ENCODE results near the gene PLG. TPM values are rescaled to one million over a fixed set of nuclear protein-coding genes. Genes with fewer than 3 reads are reported as not detected.
"Not testable (repeated sequence)": the region's sequence is repeated elsewhere in the genome, so short reads cannot be mapped to it uniquely, and the experiment has no call there.

The PLG gene
- polyA plus RNA-seq, 2 of the 4 experiments (the other 2 are of a cell fraction), result not detected

- FAIRE-seq, result no peak
- DNase-seq (ENCODE audit: low read depth in 1 of 2, low spot score in 1 of 2), result no peak
- 55% methylated on average over 4 of the region's 4 CpGs for WGBS (ENCODE audit: missing lambda C conversion rate)
- CTCF ChIA-PET, result no interaction called here
- TF ChIP-seq MYC (IDR thresholded peaks at IDR 0.05; ENCODE audit: borderline replicate concordance, low read length) (no peak), CBX2 (IDR thresholded peaks at IDR 0.05; ENCODE audit: borderline replicate concordance, low read depth) (no peak), ZNF302 (CRISPR knock-in tag; IDR thresholded peaks at IDR 0.05) (no peak), RFX5 (IDR thresholded peaks at IDR 0.05) (no peak), TFCP2L1 (CRISPR knock-in tag; IDR thresholded peaks at IDR 0.05) (no peak), HES2 (IDR thresholded peaks at IDR 0.05) (no peak)
- POLR2A ChIA-PET, result no interaction called here
- no peaks in the 10 kb centered on the region for H3K9me3 ChIP-seq
- no peak overlapping the region for H3K4me3 ChIP-seq
- H3K4me2 ChIP-seq, result no peak overlapping the region
- H3K4me1 ChIP-seq, result no peaks in the 10 kb centered on the region
- no peak overlapping the region for H3K27ac ChIP-seq
- no peak for ATAC-seq
Observed at GRCh38 chr6:160678230-160678629, 23.8 kb upstream of the PLG start.

- H3K27ac ChIP-seq, result no peak overlapping the region
- 45% methylated on average over 22 of the region's 42 CpGs for WGBS (ENCODE audit: missing lambda C conversion rate)
- no peak for TF ChIP-seq HEYL (CRISPR knock-in tag; IDR thresholded peaks at IDR 0.05)
- no peak for TF ChIP-seq HOXB5 (CRISPR knock-in tag; IDR thresholded peaks at IDR 0.05)
- ATAC-seq, result no peak; a peak in 2 of 6 replicates
- no peak for DNase-seq (ENCODE audit: low read depth in 1 of 2, low spot score in 1 of 2)
- ChIA-PET CTCF (no interaction called here), POLR2A (no interaction called here)
- no peaks in the 10 kb centered on the region for H3K9me3 ChIP-seq
- H3K4me3 ChIP-seq, result no peak overlapping the region
- H3K4me2 ChIP-seq, result no peak overlapping the region
- no peak for FAIRE-seq
- H3K4me1 ChIP-seq, result no peaks in the 10 kb centered on the region
Observed at GRCh38 chr6:160678744-160679401, 23.2 kb upstream of the PLG start.

- no peak for DNase-seq (ENCODE audit: low read depth in 1 of 2, low spot score in 1 of 2)
- WGBS (ENCODE audit: missing lambda C conversion rate), result 16% methylated on average over 13 of the region's 14 CpGs
- TF ChIP-seq EHF (CRISPR knock-in tag; IDR thresholded peaks at IDR 0.05), result no peak
- no peak for TF ChIP-seq KDM5A (IDR thresholded peaks at IDR 0.05)
- no peak for TF ChIP-seq RCOR1 (IDR thresholded peaks at IDR 0.05; ENCODE audit: low read depth, low read length)
- TF ChIP-seq MAFK (IDR thresholded peaks at IDR 0.05; ENCODE audit: partially characterized antibody), result no peak
- no peak for TF ChIP-seq JUNB (IDR thresholded peaks at IDR 0.05)
- TF ChIP-seq TFCP2L1 (CRISPR knock-in tag; IDR thresholded peaks at IDR 0.05), result no peak
- no peak for TF ChIP-seq CEBPB (IDR thresholded peaks at IDR 0.05)
- no peak for TF ChIP-seq REST (IDR thresholded peaks at IDR 0.05)
- ChIA-PET POLR2A (no interaction called here), CTCF (no interaction called here)
- no peak overlapping the region for H3K27ac ChIP-seq
- H3K4me3 ChIP-seq, result no peak overlapping the region
- no peak overlapping the region for H3K4me2 ChIP-seq
- ATAC-seq, result no peak
- FAIRE-seq, result no peak
- H3K9me3 ChIP-seq, result no peaks in the 10 kb centered on the region
- H3K4me1 ChIP-seq, result no peaks in the 10 kb centered on the region
Observed at GRCh38 chr6:160679402-160679769, 22.7 kb upstream of the PLG start.

- H3K4me3 ChIP-seq; CTCF ChIA-PET; H3K4me1 ChIP-seq; H3K4me2 ChIP-seq; H3K27ac ChIP-seq; POLR2A ChIA-PET; DNase-seq (ENCODE audit: low read depth in 1 of 2, low spot score in 1 of 2); ATAC-seq; FAIRE-seq; H3K9me3 ChIP-seq: not testable (repeated sequence)
- 59% methylated on average over 19 of the region's 32 CpGs for WGBS (ENCODE audit: missing lambda C conversion rate)
Observed at GRCh38 chr6:160685101-160685761, 16.8 kb upstream of the PLG start.

Measured in A549 (cell line).